ENCODE data around the gene KHDC1L.
"Not testable (repeated sequence)": the region's sequence is repeated elsewhere in the genome, so short reads cannot be mapped to it uniquely, and the experiment has no call there.

The KHDC1L gene, protein sequence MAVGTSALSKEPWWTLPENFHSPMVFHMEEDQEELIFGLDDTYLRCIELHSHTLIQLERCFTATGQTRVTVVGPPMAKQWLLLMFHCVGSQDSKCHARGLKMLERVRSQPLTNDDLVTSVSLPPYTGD

DNA sequence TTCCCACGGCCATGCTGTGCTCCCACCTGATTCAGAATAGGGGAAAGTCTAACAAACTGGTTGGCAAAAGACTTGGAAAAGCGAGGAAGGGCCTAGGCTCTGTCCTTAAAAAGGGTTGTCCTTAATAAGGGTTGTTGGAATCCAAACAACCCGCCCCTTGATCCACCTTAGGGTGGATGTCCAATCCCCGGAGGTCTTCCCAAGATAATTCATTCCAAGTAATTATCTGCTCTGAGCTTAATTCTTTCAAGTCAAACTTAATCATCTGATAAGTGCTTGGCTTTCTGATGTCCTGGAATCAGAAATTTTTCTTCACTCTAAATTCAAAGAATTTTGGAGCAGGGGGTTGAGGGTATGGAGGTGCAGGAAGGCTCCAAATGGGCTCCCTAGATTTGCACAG, at the start of gene KHDC1L:
Gene KHDC1L, minus strand, starts transcription at position 101 of the 400 bp plus-strand sequence. Its CDS starts 88 bp downstream, at position 13.
- no peak within 1 kb of the TSS for H3K4me3 ChIP-seq (ENCODE audit: control insufficient read depth, low read depth, low read length)
- no peak for DNase-seq (ENCODE audit: low read depth)
- TF ChIP-seq, protein P1, sequence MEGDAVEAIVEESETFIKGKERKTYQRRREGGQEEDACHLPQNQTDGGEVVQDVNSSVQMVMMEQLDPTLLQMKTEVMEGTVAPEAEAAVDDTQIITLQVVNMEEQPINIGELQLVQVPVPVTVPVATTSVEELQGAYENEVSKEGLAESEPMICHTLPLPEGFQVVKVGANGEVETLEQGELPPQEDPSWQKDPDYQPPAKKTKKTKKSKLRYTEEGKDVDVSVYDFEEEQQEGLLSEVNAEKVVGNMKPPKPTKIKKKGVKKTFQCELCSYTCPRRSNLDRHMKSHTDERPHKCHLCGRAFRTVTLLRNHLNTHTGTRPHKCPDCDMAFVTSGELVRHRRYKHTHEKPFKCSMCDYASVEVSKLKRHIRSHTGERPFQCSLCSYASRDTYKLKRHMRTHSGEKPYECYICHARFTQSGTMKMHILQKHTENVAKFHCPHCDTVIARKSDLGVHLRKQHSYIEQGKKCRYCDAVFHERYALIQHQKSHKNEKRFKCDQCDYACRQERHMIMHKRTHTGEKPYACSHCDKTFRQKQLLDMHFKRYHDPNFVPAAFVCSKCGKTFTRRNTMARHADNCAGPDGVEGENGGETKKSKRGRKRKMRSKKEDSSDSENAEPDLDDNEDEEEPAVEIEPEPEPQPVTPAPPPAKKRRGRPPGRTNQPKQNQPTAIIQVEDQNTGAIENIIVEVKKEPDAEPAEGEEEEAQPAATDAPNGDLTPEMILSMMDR (conservative IDR thresholded peaks at IDR 0.05; ENCODE audit: control insufficient read depth, insufficient read depth, low read depth, low read length), result no peak

DNA sequence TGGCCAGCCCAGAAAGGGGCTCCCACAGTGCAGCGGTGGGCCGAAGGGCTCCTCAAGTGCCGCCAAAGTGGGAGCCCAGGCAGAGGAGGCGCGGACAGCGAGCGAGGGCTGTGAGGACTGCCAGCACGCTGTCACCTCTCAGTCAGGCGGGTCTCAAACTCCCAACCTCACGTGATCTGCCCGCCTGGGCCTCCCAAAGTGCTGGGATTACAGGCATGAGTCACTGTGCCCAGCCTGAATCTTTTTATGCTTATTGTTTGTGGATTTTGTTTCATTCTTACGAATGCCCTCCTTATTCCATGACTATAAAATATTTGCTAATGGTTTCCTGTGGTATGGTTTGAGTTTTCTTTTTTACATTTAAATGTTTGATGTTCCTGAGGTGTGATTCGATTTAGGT, 44.0 kb upstream of the KHDC1L start:
- not testable (repeated sequence) for DNase-seq (ENCODE audit: low read depth); H3K4me3 ChIP-seq (ENCODE audit: control insufficient read depth, low read depth, low read length)

DNA sequence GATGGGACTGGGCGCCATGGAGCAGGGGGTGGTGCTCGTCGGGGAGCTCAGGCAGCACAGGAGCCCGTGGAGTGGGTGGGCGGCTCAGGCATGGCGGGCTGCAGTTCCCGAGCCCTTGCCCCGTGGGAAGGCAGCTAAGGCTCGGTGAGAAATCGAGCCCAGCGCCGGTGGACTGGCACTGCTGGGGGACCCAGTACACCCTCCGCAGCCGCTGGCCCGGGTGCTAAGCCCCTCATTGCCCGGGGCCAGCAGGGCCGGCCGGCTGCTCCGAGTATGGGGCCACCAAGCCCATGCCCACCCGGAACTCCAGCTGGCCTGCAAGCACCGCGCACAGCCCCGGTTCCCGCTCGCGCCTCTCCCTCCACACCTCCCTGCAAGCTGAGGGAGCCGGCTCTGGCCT, 43.6 kb upstream of the KHDC1L start:
- DNase-seq (ENCODE audit: low read depth); H3K4me3 ChIP-seq (ENCODE audit: control insufficient read depth, low read depth, low read length): not testable (repeated sequence)

DNA sequence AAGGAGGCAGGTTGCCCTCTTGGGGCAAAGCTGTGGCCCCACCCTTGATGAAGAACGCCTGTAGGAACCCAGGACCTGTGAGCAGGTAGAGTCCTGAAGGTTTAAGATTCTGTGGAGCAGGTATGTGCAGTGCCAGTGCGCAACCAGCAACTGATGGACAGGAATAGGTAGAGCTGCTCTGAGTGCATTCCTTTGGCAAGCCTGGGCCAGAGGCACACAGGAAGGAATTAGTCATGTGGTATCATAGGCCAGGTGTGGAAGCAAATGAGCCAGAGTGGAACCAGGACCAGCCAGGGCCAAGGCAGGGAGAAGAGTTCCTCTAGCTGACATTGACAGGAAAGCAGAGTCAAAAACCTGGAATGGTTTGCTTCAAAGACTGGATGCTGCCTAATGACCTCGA, 39.1 kb upstream of the KHDC1L start:
- TF ChIP-seq, protein P1 (conservative IDR thresholded peaks at IDR 0.05; ENCODE audit: control insufficient read depth, insufficient read depth, low read depth, low read length), result no peak
- no peak overlapping the region for H3K4me3 ChIP-seq (ENCODE audit: control insufficient read depth, low read depth, low read length)
- no peak for DNase-seq (ENCODE audit: low read depth)

DNA sequence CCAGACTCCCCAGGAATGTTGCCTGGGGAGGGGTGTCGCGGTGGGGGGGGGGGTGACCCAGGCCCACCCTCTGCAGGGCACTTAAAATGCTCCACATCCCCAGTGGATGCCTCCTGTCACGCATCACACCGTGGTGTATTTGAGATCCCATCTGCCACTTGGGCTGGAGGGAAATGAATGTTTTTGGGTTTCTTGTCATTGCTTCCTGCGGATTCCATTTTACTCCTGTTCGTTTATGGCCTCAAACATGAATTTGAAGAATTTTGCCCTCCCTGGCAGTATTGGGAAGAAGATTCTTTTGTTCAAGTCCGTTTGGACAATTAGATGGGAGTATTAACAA, 38.2 kb upstream of the KHDC1L start:
- DNase-seq (ENCODE audit: low read depth), result no peak
- TF ChIP-seq, protein P1 (conservative IDR thresholded peaks at IDR 0.05; ENCODE audit: control insufficient read depth, insufficient read depth, low read depth, low read length), result no peak
- H3K4me3 ChIP-seq (ENCODE audit: control insufficient read depth, low read depth, low read length), result peak overlapping the region; percentile 64

DNA sequence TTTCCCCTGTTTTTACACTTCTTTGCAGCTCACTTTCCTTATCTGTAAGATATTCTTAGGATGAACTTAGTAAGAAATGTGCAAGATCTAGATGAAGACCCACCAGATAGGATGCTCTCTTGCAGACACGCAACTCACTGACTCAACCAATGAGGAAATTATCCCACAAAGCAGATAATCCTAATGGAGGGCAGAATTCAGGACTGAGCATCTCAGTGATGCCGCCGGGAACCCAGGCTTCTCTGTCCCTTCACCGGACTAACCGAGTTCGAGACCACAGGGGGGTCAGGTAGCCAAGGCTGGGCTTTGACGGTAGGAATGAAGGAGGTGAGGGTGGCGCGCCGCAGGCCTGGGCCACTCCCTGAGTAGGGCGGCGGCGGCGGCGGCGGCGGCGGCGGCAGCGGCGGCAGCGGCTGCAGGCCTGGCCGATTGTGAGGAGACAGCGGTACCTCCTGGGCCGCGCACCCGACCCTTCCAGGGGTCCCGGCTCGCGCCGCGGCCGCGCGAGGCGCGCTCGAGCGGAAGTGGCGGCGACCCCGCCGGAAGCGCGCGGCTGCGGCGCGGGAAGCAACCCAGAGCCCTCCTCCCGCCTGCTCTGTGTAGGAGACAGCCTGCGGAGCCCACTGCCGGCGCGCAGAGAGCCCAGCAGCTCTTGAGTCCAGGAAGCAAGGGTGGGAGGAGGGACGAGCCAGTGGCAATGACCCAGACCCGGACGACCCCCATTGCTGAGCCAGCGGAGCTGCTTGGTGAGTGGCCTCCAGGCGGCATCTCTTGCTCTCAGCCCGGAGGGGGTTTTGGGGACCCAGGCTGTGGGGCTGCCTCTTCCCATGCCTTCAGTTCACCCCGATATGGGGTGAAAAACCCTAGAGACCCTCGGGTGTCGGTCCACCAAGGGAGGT, 37.6 kb upstream of the KHDC1L start, which contains the start of gene KHDC1:
Gene KHDC1, minus strand, starts transcription at position 526 of the 899 bp plus-strand sequence. CDS start 20,679 bp downstream, outside the sequence.
- TF ChIP-seq, protein P1 (conservative IDR thresholded peaks at IDR 0.05; ENCODE audit: control insufficient read depth, insufficient read depth, low read depth, low read length), result no peak
- H3K4me3 ChIP-seq (ENCODE audit: control insufficient read depth, low read depth, low read length), result peak within 1 kb of the TSS; percentile 64
- DNase-seq (ENCODE audit: low read depth), result peak; percentile 52

DNA sequence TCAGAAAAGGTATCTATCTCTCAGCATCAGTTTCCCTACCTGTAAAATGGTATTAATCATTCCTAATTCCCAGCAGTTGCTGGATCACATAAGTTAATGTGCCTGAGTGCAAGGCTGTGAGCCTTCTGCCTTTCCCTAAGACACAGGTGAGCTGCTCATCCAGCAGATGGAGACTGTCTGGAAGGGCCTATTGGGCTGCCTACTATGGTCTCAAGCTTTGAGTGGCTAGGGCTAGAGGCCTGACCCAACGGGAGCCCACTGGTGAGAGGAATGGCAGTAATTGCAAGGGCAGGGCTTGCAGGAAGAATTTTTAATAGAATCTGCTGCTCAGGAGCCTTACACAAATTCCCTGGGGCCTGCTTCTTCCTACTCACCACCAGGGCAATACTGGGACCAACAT, 33.4 kb upstream of the KHDC1L start:
- DNase-seq (ENCODE audit: low read depth), result no peak
- H3K4me3 ChIP-seq (ENCODE audit: control insufficient read depth, low read depth, low read length), result no peak overlapping the region
- TF ChIP-seq, protein P1 (conservative IDR thresholded peaks at IDR 0.05; ENCODE audit: control insufficient read depth, insufficient read depth, low read depth, low read length), result no peak

DNA sequence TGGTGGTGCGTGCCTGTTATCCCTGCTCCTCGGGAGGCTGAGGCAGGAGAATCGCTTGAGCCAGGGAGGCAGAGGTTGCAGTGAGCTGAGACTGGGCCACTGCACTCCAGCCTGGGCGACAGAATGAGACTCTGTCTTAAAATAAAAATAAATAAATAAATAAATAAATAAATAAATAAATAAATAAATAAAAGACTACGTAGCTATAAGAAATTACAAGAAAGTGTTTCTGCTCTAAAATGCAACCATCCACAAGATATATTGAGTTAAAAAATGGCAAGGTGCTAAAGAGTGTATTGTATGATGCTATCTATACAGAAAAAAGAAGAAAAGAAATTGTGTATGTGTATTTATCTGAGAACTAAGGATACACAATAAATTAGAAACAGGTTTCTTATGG, 29.0 kb upstream of the KHDC1L start:
- not testable (repeated sequence) for DNase-seq (ENCODE audit: low read depth)

More for the DNA sequence above, 29.0 kb upstream of the KHDC1L start:
- H3K4me3 ChIP-seq (ENCODE audit: control insufficient read depth, low read depth, low read length), result not testable (repeated sequence)
